NCI-H1092 treated with DMSO at 0.1 percent for 48 hours (cell line): ENCODE data around the gene CAVIN2.

Experiments
- DNase-seq: peaks from one replicate; lab custom pipeline; 2025; lab: John Stamatoyannopoulos, UW

Gene CAVIN2

GRCh38 chr2:191864628-191865374 is 17.9 kb upstream of the CAVIN2 start:
- DNase-seq = no peak

GRCh38 chr2:191863988-191864387 is 17.1 kb upstream of the CAVIN2 start:
- DNase-seq = no peak

DNA sequence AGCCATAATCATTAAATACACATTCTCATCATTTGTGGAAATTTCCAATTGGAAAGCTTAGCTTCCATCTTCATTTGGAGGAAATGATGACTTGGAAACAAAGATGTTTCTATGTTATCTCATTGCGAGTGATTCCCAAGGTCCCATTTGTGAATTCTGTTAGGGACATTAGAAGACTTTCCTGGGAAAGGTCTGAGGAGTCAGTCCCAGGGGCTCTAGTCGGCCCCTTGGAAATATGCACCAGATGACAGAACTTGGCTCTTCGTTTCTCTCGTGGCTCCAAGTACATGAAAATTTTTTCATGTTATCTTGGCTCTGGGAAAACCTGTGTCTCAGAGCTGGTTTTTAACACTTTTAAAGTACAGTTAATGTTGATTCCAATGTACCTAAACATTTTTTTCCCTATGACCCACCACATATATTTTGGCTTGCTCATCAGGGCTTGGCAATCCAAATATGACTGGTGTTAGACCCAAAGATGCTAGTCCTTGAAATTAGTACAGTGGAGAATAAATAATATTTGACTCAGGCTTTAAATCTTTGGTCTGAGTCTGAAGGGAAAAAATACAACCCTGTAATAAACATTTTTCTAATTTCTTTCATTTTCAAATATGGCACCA is 15.4 kb upstream of the CAVIN2 start:
- DNase-seq = no peak

GRCh38 chr2:191860760-191861466 is 14.0 kb upstream of the CAVIN2 start:
- no peak for DNase-seq

- no peak for DNase-seq
Observed at GRCh38 chr2:191859681-191860080, 12.8 kb upstream of the CAVIN2 start.

DNA sequence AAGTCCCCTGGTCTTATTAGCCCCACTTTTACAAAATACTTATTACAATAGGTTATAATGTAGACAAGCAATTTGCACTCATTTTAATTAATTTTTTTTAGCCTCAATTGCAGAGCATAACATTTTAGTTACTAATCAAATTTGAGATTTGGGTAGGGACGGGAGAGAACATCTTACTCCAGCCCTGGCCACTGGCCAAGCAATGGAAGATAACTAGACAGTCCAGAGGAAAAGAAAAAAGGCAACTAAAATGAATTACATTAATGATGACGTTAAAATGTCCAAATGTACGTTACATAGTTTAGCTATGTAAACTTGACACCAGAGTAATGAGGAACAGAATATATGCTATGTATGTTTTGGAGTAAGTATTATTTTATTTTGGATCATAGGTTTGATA is 11.0 kb upstream of the CAVIN2 start:
- DNase-seq = no peak

DNA sequence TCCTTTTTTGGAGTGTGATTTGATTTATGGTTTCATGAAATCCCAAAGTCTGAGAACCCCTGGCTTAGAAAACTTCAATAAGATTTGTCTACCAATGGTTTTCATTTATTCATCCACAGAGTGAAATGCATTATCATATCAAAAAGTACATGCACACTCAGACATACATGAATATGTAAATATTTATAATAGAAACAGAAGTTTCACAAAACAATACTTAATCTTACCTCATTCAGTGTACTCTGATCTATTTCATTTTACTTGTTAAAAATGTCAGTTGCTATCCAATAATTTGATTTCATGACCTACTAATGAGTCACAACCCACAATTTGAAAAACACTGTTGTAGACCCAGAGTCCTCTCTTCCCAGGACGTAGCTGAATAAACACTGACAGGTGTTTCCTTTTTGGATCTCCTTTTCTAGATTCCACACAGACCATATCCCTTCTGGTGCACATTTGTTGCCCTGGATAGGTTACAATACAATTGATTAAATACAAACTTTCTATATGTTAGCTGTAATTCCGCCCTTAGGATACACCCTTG is 10.4 kb upstream of the CAVIN2 start:
- DNase-seq = peak; percentile 28

GRCh38 chr2:191856111-191856876 is 9.4 kb upstream of the CAVIN2 start:
- no peak for DNase-seq

DNA sequence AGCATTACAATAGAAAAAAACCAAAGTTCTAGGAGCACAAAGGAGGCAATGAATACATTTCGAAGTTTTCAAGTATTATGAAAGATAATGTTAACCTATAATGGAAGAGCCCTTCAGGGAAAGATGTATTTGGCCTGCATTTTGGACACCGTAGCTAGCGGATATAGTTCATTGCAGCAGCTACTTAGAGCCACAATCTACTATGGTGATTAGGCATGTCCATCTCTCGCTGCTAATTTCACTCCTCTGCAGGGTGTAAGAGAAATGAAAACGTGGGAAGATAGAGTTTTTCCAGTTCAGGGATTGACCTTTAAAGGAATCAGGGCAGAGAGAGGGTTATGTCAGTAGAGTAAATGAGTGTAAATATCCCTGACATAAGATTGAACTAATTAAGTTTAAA is 8.5 kb upstream of the CAVIN2 start:
- DNase-seq = no peak

DNA sequence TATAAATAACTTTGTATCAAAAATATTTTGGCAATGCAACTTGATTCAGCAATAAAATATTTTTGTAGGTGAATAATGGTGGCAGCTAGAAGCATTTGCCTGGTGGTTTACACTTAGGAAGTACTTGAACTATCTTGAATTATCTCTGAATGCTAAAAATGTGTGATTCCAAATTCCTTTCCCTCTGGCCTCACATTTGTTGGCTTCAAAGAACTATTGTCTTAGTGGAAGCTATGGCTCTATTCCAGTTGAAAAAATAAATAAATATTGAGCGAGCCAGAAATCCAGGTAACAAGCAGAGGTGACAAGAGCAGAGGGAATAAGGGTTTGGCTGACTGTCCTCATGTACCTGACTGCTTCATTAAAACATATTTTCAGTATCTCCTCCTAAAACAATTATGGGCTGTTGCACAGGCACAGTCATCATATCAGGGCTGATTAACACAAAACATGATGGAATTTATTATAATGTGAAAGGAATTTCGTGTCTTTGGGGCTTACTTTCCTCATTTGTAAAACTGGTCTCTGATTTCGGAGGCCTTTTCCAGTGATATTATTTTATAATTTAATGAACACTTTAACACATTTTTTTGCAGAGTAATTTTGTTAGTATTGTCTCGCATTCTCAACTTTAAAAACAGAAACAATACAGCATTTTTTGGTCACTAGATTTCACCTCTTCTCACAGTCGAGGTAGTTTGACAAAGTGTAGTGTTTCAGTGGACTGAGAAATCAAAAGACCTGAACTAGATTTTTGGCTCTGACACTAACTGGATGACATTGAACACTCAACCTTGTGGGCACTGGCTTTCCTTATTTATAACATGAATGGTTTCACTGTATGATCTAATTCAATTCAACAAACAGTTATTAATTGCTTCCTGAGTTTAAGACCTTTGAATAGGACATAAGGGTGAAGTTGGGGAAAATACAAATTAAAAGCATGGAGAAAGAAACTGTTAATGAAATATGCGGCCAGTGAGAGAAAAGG is 7.8 kb upstream of the CAVIN2 start:
- DNase-seq = no peak

DNA sequence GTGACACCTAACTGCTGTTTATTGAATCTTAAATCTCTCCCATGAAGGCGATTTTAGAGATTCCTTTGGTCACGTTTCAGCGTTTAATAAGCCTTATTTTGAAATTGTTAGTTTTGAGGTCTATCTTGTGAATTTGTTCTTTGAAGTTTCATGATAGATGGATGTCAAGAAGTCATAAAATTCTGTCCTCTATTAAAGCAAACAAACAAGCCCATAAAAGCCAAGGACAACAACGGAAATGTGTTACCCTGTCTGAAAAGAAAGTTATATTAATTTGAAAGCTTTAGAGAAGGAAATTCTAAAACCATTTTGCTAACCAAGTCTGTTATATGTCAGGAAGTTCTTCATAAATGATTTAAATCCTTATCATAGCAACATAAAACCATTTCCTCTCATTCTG is 7.0 kb upstream of the CAVIN2 start:
- no peak for DNase-seq

- DNase-seq = no peak
Observed at GRCh38 chr2:191851158-191851557, 4.3 kb upstream of the CAVIN2 start.

- DNase-seq = no peak
Observed at GRCh38 chr2:191848771-191849767, 2.2 kb upstream of the CAVIN2 start.

GRCh38 chr2:191847764-191848163 is 876 bp upstream of the CAVIN2 start:
- DNase-seq = no peak

- DNase-seq = no peak
Observed at GRCh38 chr2:191845876-191846514, 893 bp downstream of the CAVIN2 start.

GRCh38 chr2:191845248-191845715 is 1.6 kb downstream of the CAVIN2 start:
- DNase-seq = no peak

DNA sequence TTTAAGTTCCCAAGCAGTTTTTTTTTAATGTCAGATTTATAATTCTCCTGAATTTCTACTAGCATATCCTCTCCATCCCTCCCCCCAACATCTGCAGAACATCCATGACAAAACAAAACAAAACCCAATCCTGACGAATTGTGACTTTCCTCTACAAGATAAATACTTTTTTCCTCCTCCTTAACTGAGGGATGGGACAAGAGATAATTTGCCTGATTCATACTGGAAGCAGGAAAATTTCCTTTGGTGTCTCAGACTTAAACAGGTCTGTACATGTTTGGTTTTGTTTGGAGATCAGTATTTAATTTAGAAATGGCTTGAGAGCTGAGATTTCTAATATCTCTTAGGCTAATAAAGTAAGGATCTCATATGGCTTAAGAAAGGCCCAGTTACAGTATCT is 2.2 kb downstream of the CAVIN2 start:
- no peak for DNase-seq

DNA sequence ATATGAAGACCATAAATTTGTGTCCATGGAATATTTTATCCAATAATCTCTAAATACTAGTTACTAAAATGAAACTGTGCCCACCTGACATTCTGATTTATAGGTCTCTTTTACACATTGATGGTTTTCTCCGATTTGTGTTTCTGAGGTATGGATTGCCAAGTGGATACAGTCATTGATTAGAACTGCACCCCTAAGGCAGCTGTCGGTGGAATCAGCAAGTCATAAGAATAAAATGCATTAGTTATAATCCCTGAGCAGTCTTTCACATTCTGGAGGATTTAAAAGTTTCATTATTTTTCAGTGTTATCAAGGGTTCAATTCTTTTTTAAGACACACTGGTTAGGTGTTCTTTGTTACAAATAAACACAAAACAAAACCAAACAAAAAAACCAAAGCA is 6.0 kb downstream of the CAVIN2 start:
- DNase-seq = no peak
